Activated CD8-positive, alpha-beta memory T cell treated with anti-CD3 and anti-CD28 coated beads for 24 hours (primary cell): Measurements from ENCODE around the gene G0S2.
A peak's percentile ranks its signal among the peaks of the same experiment; 100 is the strongest.

Source experiments
- DNase-seq: peaks from one replicate; pipeline ENCODE4 v3.0.0-alpha.2; 2020

G0S2 gene

GRCh38 chr1:209648931-209649776 lies 26.1 kb upstream of the G0S2 start:
- no peak for DNase-seq

GRCh38 chr1:209650454-209650853 lies 24.8 kb upstream of the G0S2 start:
- no peak for DNase-seq

DNA sequence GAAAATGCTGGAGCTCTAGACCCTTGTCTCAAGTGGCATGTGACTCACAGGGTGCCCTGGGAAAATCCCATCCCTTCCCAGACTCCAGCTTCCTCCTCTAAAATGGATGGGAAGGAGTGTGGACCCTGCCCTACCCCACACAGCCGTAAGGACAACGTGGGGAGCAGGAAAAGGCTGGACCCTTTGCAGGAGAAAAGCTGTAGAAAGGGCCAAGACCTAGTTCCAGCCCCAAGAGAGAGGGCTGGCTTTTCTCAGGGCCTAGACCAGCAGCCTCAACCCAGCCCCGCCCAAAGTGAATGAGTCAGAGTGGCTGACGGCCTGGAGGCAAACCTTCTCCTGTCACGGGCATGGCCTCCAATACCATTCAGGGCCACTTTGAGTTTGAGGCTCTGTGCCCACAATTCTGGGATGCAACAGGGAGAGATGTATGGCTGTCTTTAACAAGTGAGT lies 24.0 kb upstream of the G0S2 start:
- peak; percentile 74 for DNase-seq

GRCh38 chr1:209652121-209652735 lies 23.0 kb upstream of the G0S2 start, which contains the start of gene LAMB3:
TSS of gene LAMB3 (minus strand) at chr1:209652425. CDS start at chr1:209650944, 1,481 bp downstream.
- no peak for DNase-seq

GRCh38 chr1:209652873-209653401 lies 22.3 kb upstream of the G0S2 start:
- peak; percentile 66 for DNase-seq

GRCh38 chr1:209653915-209654351 lies 21.3 kb upstream of the G0S2 start:
- no peak for DNase-seq

- no peak for DNase-seq
Measured at GRCh38 chr1:209655411-209656231, 19.6 kb upstream of the G0S2 start.

- no peak for DNase-seq
Measured at GRCh38 chr1:209657140-209657879, 17.9 kb upstream of the G0S2 start.

GRCh38 chr1:209657918-209658317 lies 17.3 kb upstream of the G0S2 start:
- DNase-seq: no peak

DNA sequence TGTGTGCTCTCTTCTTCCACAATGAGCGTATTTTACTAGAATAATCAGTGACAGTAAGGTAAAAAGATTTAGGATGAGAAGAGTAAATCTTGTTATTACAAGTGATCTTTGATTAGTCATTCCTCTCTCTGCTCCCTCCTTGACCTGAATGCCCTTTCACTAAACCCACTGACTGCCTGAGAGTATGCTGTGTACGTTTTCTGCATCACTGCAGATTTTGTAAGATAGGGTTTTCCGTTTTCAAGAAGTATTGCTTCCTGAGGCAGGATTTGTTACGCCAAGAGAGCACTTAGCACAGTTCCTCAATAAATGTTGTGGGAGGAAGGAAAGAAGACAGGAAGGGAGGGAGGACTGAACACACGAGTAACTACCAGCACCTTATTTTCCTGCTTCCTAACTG lies 15.3 kb upstream of the G0S2 start:
- no peak for DNase-seq

- no peak for DNase-seq
Measured at GRCh38 chr1:209661071-209661470, 14.1 kb upstream of the G0S2 start.

- DNase-seq: no peak
Measured at GRCh38 chr1:209662879-209663327, 12.3 kb upstream of the G0S2 start.

- no peak for DNase-seq
Measured at GRCh38 chr1:209667103-209667502, 8.1 kb upstream of the G0S2 start.

GRCh38 chr1:209667708-209668107 lies 7.5 kb upstream of the G0S2 start:
- no peak for DNase-seq

GRCh38 chr1:209670441-209671082 lies 4.7 kb upstream of the G0S2 start:
- no peak for DNase-seq

- no peak for DNase-seq
Measured at GRCh38 chr1:209672705-209673630, 2.2 kb upstream of the G0S2 start.

DNA sequence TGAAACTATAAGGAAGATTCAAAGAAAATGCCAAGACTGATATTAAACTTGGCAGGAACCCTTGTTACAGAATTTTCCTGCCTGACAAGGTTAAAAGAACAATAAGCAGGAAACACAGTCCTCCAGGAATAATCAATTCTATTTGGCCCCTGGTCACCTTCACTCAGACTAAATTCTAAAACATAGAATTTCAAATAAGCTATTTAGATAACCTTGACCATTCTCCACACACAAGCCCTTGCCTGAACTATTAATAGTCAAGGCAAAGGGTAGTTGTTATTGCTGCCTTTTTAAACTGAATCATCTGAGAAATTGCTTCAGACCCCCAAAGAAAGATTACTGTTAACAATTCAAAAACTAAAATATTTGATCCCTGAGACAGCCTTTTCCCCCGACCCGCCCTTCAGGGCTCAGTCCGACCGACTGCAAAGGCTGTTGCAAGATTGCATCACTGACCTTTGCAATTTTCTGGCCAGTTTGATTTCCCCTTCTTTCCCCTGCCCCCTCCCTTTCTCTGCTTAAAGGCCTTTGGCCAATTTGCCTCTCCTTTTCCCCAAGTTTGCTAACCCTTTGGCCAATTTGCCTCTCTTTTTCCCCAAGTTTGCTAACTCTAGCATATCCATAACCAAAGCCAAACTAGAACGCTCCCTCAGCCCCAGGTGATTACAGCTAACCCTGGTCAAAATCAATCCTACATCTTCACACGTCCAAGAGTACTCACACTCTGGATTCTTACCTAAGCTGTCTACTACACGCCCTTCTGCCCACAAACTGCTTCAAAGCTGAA lies 1.4 kb upstream of the G0S2 start:
- DNase-seq: no peak

- peak; percentile 70 for DNase-seq
Measured at GRCh38 chr1:209675565-209676154, 448 bp downstream of the G0S2 start.

- no peak for DNase-seq
Measured at GRCh38 chr1:209678981-209679539, 3.8 kb downstream of the G0S2 start.
